HTR-8/SVneo (cell line): ENCODE data around the gene CDC20.
A peak's percentile ranks its signal among the peaks of the same experiment; 100 is the strongest.

Experiments
- DNase-seq: peaks from one replicate; pipeline ENCODE4 v3.0.0; 2011; ENCODE audit warnings: low spot score, mixed read lengths; ENCODE audit not compliant: insufficient read length
- FAIRE-seq: peaks from 2 replicates; lab custom pipeline; 2011; peaks lifted over from hg19 to GRCh38; lab: Jason Lieb, UNC

The CDC20 gene

DNA sequence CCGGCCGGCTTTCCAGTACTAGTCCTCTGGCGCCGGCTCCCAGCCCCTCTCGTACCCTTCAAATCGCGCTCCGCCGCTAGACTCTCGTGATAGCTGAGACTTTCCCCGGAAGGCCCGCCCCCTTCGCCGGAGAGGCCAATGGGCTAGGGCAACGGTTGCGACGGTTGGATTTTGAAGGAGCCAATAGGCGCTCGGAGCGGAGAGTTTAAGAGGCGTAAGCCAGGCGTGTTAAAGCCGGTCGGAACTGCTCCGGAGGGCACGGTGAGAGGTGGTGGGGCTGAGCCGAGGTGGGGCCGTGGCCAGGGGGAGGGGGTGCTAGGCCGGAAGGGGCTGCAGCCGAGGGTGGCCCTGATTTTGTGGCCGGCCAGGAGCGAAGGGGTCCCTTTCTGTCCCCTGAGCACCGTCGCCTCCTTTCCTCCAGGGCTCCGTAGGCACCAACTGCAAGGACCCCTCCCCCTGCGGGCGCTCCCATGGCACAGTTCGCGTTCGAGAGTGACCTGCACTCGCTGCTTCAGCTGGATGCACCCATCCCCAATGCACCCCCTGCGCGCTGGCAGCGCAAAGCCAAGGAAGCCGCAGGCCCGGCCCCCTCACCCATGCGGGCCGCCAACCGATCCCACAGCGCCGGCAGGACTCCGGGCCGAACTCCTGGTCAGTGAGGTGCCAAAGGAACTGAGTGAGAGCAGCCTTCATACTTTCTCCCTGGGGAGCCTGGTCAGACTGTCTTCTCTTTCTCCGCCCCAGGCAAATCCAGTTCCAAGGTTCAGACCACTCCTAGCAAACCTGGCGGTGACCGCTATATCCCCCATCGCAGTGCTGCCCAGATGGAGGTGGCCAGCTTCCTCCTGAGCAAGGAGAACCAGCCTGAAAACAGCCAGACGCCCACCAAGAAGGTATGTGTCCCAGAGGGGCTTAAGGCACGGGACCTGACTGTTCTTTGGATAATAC is at the start of gene CDC20:
Gene CDC20 (plus strand): TSS at position 236 of the 948 bp plus-strand sequence. CDS start 235 bp downstream, at position 471.
- FAIRE-seq (peak; percentile 33), DNase-seq (peak; percentile 87)

DNA sequence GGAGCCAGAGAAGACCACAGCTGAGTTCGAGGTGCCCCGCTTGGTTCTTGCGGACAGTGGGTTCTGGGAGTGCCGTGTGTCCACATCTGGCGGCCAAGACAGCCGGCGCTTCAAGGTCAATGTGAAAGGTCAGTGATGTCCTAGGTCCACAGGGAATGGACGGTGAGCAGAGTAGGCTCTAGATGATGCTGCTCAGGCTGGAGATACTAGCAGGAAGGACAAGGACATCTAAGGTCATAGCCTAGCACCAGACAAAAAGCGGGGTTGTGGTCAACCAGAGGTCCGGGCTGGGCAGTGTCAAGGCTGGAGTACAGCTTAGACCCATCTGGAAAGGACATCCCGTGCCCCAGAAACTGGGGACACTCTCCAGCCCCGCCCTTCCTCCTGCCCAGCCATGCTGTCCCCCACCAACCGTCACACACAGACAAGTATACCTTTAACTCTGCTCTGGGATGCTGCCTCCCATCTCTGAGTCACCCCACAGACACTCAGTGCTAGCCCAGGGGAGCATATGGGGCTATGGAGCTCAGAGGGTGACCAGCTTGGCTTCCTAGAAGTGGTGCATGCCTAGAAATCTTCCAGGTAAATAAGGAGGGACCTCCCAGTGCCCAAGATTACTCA is 49.3 kb upstream of the CDC20 start:
- FAIRE-seq, result no peak
- no peak for DNase-seq

DNA sequence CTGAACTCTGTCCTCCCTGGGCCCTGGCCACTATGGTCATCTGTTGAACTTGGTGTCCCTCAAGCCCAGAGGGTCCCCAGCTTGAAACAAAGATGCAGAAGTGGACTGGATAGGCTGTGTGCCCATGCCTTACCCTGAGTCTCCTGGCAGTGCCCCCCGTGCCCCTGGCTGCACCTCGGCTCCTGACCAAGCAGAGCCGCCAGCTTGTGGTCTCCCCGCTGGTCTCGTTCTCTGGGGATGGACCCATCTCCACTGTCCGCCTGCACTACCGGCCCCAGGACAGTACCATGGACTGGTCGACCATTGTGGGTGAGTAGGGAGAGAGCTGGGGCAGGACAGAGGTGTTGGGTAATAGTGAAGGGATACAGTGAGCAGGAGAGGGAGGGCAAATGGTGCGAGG is 47.3 kb upstream of the CDC20 start:
- FAIRE-seq (no peak), DNase-seq (no peak)

DNA sequence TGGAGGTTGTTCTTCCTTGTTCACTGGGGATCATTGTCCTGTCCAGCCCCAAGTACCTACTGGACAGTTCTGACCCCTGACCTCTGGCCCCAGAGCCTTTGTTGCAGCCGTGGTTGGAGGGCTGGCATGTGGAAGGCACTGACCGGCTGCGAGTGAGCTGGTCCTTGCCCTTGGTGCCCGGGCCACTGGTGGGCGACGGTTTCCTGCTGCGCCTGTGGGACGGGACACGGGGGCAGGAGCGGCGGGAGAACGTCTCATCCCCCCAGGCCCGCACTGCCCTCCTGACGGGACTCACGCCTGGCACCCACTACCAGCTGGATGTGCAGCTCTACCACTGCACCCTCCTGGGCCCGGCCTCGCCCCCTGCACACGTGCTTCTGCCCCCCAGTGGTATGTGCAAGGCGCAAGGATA is 46.6 kb upstream of the CDC20 start:
- FAIRE-seq (no peak), DNase-seq (no peak)

DNA sequence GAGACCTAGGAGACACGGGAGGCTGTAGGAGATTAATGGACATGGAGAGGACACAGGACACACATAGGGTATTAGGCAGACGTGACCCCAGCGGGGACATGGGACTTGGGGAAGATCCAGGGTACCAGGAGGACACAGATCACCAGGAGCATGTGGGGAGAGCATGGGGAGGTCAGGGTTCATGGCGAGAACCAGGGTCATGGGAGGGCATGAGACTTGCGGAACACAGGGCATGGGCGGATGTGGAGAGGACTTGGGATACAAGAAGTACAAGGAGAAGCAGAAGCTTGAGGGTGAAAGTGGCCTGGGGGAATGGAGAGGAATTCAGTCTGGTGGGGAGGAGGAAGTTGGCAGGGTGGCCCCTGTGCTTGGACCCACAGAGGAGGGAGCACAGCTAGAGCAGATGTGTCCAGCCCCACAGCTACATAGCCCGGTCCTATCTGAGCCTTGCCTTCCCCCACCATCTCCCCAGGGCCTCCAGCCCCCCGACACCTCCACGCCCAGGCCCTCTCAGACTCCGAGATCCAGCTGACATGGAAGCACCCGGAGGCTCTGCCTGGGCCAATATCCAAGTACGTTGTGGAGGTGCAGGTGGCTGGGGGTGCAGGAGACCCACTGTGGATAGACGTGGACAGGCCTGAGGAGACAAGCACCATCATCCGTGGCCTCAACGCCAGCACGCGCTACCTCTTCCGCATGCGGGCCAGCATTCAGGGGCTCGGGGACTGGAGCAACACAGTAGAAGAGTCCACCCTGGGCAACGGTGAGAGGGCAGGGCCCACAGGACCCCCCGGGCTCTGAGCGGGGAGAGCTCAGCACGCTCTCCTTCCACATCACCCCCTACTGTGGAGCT is 45.9 kb upstream of the CDC20 start:
- DNase-seq (no peak), FAIRE-seq (no peak)

DNA sequence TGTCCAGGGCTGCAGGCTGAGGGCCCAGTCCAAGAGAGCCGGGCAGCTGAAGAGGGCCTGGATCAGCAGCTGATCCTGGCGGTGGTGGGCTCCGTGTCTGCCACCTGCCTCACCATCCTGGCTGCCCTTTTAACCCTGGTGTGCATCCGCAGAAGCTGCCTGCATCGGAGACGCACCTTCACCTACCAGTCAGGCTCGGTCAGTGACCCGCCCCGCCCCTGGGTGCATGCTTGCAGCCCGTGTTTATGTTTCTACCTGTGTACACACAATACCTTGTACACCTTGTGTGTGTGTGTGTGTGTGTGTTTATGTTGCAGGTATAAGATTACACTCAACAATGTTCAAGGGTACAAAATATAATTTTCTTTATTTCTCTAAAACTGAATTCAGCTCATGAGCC is 45.0 kb upstream of the CDC20 start:
- no peak for DNase-seq
- no peak for FAIRE-seq

DNA sequence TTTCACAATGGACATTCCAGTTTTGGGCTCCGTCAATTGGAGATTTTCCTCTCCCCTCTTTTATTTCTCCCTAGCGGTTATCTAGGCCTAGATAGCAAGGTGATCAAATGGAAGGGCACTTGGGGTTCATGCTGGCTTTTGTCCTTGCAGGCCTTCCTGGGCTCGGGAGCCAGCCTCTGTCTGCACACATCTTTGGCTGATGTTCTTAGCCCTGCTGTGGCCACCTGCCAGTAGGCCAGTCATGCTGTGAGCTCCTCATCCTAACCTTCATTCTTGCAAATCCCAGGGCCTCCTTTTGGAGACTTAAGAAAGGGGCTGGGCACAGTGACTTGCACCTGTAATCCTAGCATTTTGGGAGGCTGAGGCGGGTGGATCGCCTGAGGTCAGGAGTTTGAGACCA is 44.5 kb upstream of the CDC20 start:
- FAIRE-seq (no peak), DNase-seq (no peak)

DNA sequence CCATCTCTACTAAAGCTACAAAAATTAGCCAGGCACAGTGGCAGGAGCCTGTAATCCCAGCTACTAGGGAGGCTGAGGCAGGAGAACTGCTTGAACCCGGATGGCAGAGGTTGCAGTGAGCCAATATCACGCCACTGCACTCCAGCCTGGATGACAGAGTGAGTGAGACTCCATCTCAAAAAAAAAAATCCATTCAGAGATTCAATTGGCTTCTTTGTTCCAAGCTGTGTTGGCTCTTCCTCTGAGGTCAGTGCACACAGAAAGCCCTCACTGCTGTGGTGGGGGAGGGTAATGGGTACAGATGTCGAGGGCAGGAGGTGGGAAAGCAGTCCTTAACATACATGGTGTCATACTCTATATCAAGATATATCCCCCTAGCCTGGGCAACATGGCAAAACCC is 43.3 kb upstream of the CDC20 start:
- no peak for FAIRE-seq
- no peak for DNase-seq

DNA sequence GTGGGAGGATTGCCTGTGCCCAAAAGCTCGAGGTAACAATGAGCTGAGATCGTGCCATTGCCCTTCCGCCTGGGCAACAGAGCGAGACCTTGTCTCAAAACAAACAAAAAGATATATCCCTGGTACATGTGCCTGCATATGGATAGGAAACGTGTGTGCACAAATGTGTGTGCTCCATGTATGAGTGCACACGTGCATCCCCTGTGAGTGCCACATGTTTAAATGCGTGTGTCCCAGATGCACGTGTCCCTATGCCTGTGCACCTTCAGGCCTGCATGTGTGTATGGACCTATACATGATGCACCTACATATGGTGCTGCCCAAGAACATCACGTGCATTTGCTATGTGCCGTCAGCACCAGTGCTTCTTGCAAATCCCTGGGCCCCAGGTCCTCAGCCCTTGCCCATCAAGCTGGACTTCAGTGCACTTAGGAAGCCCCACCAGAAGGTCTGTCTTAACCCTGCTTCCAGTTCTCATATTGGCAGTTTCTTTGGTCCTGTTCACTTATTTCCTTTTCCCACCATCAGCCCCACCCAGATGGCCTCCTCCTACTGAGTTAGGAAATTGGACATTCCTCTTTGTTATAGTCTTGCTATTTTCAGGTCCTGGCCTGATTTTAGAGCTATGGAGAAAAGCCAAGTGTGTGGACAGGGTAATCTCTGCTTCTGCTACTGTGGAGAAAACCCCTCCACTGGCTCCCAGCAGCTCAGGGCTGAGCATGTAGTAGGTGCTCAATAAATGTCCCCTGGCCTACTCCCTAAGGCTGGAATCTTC is 42.6 kb upstream of the CDC20 start:
- DNase-seq, result no peak
- FAIRE-seq, result no peak

DNA sequence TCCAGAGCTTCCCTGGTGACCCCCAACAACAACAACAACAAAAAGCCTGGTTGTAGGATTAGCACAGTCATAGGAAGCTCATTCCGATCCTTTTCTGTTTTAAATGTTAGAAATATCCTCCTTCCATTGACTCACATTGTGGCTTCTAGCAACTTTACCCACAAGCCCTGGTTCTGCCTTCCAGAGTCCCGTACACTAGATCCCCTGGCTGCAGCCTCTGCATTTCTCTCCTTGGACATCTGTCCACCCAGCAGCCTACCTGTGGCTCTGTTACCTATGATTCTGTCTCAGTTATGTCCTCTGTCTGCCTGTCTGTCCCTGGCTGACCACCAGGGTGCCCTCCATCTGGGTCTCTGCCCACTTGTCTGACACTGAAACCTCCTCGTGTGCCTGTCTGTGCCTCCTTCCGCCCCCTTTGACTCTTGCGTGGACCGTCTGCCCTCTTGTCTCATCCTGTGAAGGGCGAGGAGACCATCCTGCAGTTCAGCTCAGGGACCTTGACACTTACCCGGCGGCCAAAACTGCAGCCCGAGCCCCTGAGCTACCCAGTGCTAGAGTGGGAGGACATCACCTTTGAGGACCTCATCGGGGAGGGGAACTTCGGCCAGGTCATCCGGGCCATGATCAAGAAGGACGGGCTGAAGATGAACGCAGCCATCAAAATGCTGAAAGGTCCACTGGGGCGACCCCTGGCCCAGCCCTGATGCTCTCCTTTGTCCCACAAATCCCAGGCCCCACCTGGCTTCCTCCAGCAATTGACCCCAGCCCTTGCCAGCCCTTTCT is 41.9 kb upstream of the CDC20 start:
- FAIRE-seq (no peak), DNase-seq (no peak)

DNA sequence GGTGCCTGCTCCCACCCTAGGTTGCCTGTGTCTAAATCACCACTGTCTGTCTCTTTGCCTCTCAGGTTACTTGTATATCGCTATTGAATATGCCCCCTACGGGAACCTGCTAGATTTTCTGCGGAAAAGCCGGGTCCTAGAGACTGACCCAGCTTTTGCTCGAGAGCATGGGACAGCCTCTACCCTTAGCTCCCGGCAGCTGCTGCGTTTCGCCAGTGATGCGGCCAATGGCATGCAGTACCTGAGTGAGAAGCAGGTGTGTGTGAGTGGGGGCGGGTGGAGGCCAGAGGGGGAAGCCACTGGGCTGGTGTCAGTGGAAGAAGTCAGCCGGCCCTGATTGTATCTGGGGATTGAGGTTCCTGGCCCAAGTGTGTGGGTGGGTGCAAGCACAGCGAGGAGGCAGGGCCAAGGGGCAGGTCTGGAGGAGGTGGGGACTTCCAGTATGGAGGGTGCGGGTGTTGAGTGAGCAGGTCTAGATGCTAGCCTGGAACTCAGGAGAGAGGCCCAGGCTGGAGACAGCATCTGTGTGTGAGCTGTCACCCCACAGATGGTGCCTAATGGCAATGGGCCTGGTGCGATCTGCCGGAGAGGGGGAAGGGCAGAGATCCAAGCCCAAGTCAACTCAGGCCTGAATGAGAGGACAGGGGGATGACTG is 40.8 kb upstream of the CDC20 start:
- DNase-seq, result no peak
- FAIRE-seq, result no peak

DNA sequence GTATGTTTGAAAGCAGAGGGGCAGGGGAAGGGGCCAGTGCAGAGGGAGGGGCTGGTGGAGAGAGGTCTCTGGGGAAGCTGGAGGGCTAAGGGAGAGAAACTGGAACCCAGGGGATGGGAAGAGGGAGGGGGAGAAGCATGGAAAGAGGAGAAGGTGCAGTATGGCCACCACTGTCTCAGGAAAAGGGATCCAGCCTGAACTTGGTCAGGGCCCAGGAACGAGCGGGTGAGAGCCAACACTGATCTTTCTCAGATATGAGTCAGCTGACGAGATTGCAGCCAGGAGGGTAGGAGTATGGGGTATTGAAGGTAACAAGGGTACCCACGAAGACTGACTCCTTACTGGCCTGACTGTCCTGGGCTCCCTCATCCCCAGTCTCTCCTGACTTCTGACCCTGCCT is 40.0 kb upstream of the CDC20 start:
- FAIRE-seq, result no peak
- no peak for DNase-seq

DNA sequence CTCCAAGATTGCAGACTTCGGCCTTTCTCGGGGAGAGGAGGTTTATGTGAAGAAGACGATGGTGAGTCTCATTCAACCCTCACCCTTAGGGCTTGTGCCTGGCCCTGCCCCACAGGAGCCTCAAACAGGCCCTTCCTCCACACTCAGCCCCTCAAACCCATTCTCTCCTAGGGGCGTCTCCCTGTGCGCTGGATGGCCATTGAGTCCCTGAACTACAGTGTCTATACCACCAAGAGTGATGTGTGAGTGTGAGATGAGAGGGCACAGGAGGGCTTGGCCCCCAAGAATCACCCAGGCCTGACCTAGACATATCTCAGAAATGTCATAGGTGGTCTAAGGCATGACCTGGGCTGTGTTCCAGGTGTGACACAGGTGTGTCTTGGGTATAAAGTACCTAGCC is 39.5 kb upstream of the CDC20 start:
- DNase-seq (no peak), FAIRE-seq (no peak)

DNA sequence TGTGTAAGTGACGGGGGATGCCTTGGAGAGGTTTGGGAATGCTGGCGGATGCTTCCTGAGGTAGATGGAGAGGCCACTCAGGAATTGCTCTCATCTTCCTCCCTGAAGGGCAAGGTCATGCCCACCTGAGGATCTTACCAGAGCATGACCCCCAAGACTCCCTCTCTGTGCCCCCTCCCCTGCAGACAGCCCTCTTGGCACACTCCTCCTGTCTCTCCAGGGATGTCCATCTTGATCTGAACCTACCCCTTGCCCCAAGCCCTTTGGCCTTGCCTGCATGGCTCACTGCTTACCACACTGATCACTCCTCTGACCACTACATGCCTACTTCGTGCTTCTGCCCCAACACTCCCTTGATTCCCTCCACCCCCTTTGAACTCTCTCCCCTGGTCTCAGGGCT is 39.0 kb upstream of the CDC20 start:
- FAIRE-seq, result no peak
- DNase-seq, result no peak

DNA sequence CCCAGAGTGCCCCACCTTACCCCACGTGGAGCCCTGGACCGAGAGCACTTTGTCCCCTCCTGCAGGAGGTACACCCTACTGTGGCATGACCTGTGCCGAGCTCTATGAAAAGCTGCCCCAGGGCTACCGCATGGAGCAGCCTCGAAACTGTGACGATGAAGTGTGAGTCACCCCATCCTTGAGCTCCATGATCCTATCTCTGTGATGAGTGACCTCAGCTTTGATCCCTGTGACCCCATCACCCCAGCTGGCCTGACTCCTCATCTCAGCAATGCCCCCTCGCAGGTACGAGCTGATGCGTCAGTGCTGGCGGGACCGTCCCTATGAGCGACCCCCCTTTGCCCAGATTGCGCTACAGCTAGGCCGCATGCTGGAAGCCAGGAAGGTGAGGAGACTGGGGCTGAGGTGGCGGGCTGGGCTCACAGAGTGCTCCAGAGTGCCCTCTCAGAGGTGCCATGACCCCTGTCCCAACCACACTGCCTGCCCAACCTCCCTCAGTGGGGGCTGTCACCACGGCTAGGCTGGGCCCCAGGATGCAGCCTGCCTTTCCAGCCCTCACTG is 37.4 kb upstream of the CDC20 start:
- FAIRE-seq (no peak), DNase-seq (no peak)

DNA sequence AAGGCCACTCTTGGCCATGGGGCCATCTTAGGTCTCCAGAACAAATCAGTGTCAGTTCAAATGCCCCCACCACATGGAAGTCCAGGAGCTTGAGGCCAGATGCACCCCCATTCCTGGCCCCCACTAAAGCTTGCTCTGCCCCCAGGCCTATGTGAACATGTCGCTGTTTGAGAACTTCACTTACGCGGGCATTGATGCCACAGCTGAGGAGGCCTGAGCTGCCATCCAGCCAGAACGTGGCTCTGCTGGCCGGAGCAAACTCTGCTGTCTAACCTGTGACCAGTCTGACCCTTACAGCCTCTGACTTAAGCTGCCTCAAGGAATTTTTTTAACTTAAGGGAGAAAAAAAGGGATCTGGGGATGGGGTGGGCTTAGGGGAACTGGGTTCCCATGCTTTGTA is 36.3 kb upstream of the CDC20 start:
- FAIRE-seq, result no peak
- no peak for DNase-seq

DNA sequence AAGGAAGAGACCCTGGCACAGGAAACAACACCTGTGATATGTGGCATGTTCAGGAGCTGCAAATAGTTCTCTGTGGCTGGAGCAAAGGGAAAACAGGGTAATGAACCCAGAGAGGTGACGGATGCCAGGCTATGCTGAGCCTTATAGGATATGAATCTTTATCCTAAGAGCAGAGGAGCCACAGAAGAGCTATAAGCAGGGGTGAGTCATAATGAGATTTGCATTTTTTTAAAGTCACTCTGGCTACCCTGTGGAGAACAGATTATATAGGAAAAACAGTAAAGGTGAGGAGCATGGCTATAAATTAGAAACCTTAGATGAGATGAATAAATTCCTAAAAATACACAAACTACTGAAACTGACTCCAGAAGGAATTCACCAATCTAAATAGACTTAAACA is 34.0 kb upstream of the CDC20 start:
- no peak for DNase-seq
- FAIRE-seq, result no peak

DNA sequence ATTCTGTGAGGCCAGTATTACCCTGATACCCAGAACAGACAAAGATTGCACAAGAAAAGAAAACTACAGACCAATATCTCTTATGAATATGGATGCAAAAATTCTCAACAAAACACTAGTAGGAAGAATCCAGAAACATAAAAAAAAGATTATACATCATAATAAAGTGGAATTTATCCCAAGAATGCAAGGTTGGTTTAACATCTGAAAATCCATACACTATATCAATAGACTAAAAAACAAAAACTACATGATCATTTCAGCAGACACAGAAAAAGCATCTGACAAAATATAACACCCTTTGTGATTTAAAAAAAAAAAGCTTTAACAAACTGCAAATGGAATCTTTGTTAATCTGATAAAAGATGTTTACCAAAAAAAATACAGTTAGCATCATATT is 33.4 kb upstream of the CDC20 start:
- no peak for FAIRE-seq
- DNase-seq, result no peak
